GM18526 (cell line): ENCODE measurements around the gene DDX1.

Source experiments
- POLR2A ChIP-seq: IDR thresholded peaks from 3 replicates; pipeline ENCODE4 v1.6.1; 2011; ENCODE audit not compliant: insufficient read length; ENCODE audit errors: extremely low read depth

DDX1 gene

GRCh38 chr2:15560140-15560987, 31.3 kb upstream of the DDX1 start:
- no peak for TF ChIP-seq POLR2A

GRCh38 chr2:15560988-15561573, 30.6 kb upstream of the DDX1 start, which contains the start of gene NBAS:
NBAS (minus strand) TSS chr2:15561334; CDS start chr2:15561304, 30 bp downstream.
- peak; percentile 75 for TF ChIP-seq POLR2A

- TF ChIP-seq POLR2A, result no peak
These were observed 29.9 kb upstream of the DDX1 start for GRCh38 chr2:15561574-15562344.

- TF ChIP-seq POLR2A, result no peak
These were observed 29.2 kb upstream of the DDX1 start for GRCh38 chr2:15562354-15563031.

GRCh38 chr2:15563227-15564100, 28.2 kb upstream of the DDX1 start:
- no peak for TF ChIP-seq POLR2A

GRCh38 chr2:15565392-15565791, 26.3 kb upstream of the DDX1 start:
- TF ChIP-seq POLR2A, result no peak

- TF ChIP-seq POLR2A, result no peak
These were observed 25.5 kb upstream of the DDX1 start for GRCh38 chr2:15565994-15566671.

GRCh38 chr2:15566912-15567311, 24.8 kb upstream of the DDX1 start:
- no peak for TF ChIP-seq POLR2A

- no peak for TF ChIP-seq POLR2A
These were observed 22.8 kb upstream of the DDX1 start for GRCh38 chr2:15568874-15569273.

GRCh38 chr2:15570104-15570503, 21.6 kb upstream of the DDX1 start:
- no peak for TF ChIP-seq POLR2A

- no peak for TF ChIP-seq POLR2A
These were observed 19.9 kb upstream of the DDX1 start for GRCh38 chr2:15571729-15572128.

GRCh38 chr2:15577071-15577735, 14.5 kb upstream of the DDX1 start:
- TF ChIP-seq POLR2A, result no peak

GRCh38 chr2:15579641-15580040, 12.0 kb upstream of the DDX1 start:
- no peak for TF ChIP-seq POLR2A
